ENCODE results near the gene STAP2. TPM values are rescaled to one million over a fixed set of nuclear protein-coding genes. Genes with fewer than 3 reads are reported as not detected.
A peak's percentile ranks its signal among the peaks of the same experiment; 100 is the strongest.

Gene STAP2, protein sequence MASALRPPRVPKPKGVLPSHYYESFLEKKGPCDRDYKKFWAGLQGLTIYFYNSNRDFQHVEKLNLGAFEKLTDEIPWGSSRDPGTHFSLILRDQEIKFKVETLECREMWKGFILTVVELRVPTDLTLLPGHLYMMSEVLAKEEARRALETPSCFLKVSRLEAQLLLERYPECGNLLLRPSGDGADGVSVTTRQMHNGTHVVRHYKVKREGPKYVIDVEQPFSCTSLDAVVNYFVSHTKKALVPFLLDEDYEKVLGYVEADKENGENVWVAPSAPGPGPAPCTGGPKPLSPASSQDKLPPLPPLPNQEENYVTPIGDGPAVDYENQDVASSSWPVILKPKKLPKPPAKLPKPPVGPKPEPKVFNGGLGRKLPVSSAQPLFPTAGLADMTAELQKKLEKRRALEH
- 1 to 10 TPM; 1.9 to 3.3 TPM for total RNA-seq
- 1.3 to 1.4 reads per million in 2 donors for total RNA-seq

DNA sequence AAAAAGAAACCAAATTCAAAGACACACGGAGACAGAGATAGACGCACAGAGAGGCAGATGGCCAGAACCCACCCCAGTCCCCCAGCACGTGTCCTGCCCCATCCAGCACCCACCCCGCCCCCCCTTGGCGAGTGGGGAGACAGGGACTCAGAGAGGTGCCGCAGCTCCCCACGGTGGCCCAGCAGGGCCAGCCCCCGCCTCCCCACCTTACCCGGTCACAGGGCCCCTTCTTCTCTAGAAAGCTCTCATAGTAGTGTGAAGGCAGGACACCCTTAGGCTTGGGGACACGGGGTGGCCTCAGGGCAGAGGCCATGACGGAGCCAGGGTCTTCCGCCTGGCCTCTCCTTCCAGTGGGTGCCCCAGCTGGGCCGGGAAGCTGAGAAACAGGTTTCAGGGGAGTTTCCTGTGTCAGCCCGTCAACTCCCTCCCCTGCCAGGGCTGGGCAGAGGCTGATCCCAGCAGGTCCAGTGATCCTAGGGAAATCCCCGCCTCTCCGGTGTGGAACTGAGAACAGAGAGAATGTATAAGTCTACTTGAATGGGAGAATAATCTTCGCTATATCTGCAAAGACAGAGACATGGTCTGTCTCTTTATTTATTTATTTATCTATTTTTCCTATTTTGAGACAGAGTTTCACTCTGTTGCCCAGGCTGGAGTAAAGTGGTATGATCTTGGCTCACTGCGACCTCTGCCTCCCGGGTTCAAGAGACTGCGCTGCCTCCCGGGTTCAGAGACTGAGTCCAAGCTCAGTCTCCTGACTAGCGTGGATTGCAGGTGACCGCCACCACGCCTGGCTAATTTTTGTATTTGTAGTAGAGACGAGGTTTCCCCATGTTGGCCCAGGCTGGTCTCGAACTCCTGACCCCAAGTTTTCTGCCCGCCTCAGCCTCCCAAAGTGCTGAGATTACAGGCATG lies at the start of gene STAP2:
STAP2 (minus strand) TSS at position 387 of the 915 bp plus-strand sequence; CDS start at position 313, 74 bp downstream.
- Mint-ChIP-seq H3K27ac (peak within 1 kb of the TSS; percentile 89), H3K36me3 (ENCODE audit: low read depth) (peaks cover 5% of the 10 kb centered on the region)
- ATAC-seq: no peak

DNA sequence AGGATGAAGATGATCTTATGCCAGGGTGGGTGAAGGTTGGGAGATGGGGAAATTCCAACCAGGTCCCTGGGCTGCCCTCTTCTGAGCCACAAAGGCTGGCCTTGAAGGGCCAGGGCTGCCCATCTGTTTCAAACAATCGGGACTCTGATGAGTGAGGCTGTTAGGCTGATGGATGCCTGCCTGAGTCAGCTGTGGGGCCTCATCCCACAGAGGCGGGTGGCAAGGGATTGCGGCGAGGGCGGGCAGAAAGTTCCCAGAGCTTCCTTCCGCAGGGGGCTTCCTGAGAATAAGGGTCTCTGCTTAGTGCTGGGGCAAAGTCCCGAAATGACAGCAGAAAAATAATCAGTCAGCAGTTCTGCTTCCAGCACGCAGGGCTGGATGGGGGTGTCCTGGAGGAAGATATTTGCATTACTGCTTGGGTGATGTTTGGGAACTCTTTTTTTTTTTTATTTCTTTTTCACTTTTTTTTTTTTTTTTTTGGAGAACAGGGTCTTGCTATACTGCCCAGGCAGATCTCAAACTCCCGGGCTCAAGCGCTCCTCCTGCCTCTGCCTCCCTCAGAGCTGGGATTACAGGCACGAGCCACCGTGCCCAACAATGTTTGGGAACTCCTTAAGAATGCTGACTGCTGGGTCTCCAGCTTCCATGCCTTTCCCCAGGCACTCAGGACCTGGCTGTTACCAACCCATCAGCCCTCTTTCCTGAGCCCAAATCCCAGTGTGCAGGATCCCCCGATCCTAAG lies 47.6 kb upstream of the STAP2 start:
- no peaks in the 10 kb centered on the region for H3K9me3 ChIP-seq (ENCODE audit: control insufficient read depth, low read length, poor library complexity, severe bottlenecking)
- ATAC-seq (no peak), DNase-seq (no peak)
- Mint-ChIP-seq H3K4me3 (no peak overlapping the region), H3K27ac (peak overlapping the region; percentile 54), H3K4me1 (peaks cover 18% of the 10 kb centered on the region), H3K36me3 (ENCODE audit: low read depth) (peaks cover 2% of the 10 kb centered on the region), H3K27me3 (no peaks in the 10 kb centered on the region)

More for the DNA sequence above, at the start of gene STAP2:
- peaks cover 15% of the 10 kb centered on the region for H3K4me1 Mint-ChIP-seq
- H3K27me3 Mint-ChIP-seq: no peaks in the 10 kb centered on the region
- DNase-seq: no peak
- no peaks in the 10 kb centered on the region for H3K9me3 ChIP-seq (ENCODE audit: control insufficient read depth, low read length, poor library complexity, severe bottlenecking)
- peak within 1 kb of the TSS; percentile 97 for H3K4me3 Mint-ChIP-seq

DNA sequence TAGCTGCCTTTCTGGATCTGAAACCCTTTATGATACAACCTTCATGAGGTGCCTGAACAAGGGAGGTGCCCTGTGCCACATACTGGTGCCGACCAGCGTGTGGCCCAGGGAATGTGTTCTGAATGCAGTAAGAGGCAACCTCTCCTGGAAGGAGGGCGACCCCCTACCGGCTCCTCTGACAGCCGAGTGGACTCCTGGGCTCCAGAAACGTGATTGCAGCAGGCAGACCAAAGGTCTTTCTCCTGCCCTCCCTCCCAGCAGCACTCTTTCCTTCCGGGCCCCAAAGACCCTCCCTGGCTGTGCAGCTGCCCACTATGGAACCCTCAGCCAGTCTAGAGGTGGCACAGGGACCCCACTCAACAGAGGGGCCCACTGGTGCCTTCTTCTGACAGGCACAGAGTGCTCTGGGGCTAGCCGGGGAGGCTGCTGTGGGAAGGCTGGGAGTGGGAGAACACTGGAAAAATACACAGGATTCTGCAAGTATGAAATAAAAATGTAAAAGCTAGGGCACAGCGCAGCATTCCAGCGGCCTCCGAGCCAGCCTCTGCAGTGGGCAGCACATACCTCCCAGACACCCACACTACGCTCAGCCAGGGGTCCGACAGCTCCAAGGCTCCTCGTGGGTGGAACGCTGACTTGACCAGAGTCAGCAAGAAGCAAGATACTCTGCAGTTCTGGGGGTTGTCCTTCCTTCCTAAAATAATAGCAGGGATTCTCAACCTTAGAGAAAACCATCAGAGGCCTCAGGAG lies 46.8 kb upstream of the STAP2 start:
- Mint-ChIP-seq H3K27ac (peak overlapping the region; percentile 54), H3K4me1 (peaks cover 21% of the 10 kb centered on the region), H3K4me3 (no peak overlapping the region), H3K27me3 (no peaks in the 10 kb centered on the region), H3K36me3 (ENCODE audit: low read depth) (peaks cover 2% of the 10 kb centered on the region)
- ATAC-seq (no peak), DNase-seq (no peak)
- no peaks in the 10 kb centered on the region for H3K9me3 ChIP-seq (ENCODE audit: control insufficient read depth, low read length, poor library complexity, severe bottlenecking)

DNA sequence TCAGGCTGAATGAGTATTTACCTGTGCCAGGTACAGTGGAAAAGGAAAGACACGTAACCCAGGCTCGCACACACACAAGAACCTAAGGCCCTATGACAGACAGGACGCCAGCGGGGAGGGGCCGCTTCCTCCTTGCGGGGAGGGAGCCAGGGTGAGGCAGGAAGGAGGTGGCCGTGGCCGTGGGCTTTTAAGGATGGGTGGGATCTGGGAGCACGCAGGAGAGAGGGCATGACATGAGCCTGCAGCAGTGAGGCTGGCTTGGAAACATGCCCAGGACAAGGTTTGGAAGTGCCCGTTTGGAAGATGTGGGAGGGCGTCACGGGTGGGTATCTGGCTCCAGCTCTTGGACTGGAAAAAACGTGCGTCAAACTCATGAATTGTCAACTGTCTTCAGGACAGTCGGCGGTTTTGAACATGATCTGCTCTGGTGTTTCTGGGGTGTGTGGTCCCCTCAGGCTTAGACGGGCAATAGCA lies 41.7 kb upstream of the STAP2 start:
- Mint-ChIP-seq H3K36me3 (ENCODE audit: low read depth) (no peaks in the 10 kb centered on the region), H3K27me3 (no peaks in the 10 kb centered on the region), H3K4me3 (peak overlapping the region; percentile 92), H3K27ac (peak overlapping the region; percentile 95), H3K4me1 (peaks cover 44% of the 10 kb centered on the region)
- DNase-seq: peak; percentile 41 to 45 (median 44)
- no peaks in the 10 kb centered on the region for H3K9me3 ChIP-seq (ENCODE audit: control insufficient read depth, low read length, poor library complexity, severe bottlenecking)
- peak; percentile 87 for ATAC-seq

DNA sequence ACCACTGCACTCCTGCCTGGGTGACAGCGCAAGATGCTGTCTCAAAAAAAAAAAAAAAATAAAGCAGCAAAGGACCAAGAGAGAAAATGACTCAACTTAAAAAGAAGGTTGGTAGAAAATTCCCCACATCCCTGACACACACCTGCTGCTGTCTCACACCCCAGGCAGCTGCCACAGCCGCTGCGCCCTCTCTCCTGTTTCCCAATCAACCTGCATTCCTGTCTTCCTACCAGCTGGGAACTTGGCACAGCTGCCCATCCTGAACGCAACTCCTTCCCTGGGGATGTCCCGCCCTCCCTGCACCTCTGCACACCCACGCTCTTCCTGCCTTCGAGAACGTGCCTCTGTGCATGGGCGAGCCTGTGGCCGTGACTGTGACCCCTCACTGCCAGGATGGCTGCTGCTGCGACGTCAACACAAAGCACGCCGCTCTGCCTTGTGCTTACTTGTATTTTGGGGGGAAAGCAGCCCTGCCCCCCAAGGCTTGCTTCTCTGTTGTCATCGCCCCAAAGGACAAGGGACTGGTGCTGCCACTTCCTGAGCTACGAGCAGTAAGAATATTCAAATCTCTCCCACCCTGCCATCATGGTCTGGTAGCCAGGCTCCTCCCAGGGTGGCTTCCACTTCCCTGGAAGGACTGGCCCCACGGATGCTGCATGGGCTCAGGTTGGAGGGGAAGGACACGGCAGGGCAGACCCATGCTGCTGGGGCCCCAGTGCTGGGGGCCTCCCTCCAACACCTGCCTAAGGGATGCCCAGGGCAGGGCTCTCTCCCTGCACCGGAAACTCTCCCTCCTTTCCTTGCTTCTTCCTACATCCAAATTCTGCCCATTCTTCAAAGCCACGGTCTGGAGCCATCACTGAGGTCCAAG lies 41.0 kb upstream of the STAP2 start:
- Mint-ChIP-seq H3K27me3 (no peaks in the 10 kb centered on the region), H3K27ac (peak overlapping the region; percentile 95), H3K36me3 (ENCODE audit: low read depth) (no peaks in the 10 kb centered on the region), H3K4me1 (peaks cover 44% of the 10 kb centered on the region), H3K4me3 (peak overlapping the region; percentile 92)
- H3K9me3 ChIP-seq (ENCODE audit: control insufficient read depth, low read length, poor library complexity, severe bottlenecking): no peaks in the 10 kb centered on the region
- peak; percentile 52 for ATAC-seq
- DNase-seq: no peak

DNA sequence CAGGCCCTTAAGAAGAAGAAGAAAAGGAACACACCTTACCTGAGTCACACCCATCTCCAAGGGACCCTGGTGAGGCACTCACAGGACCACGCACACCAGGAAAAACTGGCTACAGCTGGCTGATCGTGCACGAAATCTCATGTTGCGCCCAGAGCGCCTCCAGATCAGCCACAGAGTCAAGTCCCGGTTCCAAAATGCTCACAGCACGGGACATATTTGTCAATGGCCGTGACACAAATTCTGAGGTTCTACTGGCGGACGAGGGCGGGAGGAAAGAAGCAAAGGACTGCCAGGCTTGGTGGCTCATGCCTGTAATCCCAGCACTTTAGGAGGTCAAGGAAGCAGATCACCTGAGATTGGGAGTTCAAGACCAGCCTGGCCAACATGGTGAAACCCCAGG lies 40.3 kb upstream of the STAP2 start:
- no peaks in the 10 kb centered on the region for H3K9me3 ChIP-seq (ENCODE audit: control insufficient read depth, low read length, poor library complexity, severe bottlenecking)
- no peaks in the 10 kb centered on the region for H3K27me3 Mint-ChIP-seq
- H3K4me1 Mint-ChIP-seq: peaks cover 46% of the 10 kb centered on the region
- DNase-seq: no peak
- no peaks in the 10 kb centered on the region for H3K36me3 Mint-ChIP-seq (ENCODE audit: low read depth)
- H3K4me3 Mint-ChIP-seq: peak overlapping the region; percentile 92
- peak overlapping the region; percentile 95 for H3K27ac Mint-ChIP-seq
- no peak for ATAC-seq

DNA sequence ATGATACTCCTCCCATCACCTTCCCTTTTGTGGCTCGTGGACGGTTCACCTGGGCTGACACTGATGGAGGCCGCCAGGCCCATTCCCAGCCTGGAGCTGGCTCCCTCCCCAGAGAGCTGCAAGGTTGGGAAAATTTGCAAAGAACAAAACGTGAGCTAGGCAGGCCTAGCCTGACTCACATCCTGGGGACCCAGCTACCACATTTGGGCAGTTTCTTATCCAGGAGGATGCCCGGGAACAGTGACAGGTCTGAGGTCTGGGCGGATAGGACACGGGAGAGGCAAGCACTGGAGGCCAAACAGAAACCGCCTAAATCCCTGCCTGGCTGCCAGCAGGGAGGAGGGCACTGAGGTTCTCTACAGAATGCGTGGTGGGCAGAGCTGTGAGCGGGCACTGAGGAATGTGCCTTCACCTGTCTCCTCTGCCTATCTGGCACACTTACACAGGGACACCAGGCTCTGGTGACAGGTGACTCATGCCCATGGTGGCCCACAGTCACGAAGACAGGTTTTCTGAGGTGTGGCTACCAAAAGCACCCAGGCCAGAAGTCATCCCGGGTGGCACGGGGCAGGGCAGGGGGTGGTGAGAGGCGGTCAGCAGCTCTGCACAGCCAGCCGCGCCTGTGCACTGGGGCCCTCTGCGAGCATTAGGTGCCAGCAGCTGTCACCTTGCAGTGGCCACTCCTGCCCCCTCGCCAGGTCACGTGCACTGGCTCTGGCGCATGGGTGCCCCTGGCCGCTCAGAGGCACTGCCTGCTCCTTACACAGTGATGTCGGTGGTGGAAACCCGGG lies 38.6 kb upstream of the STAP2 start:
- H3K9me3 ChIP-seq (ENCODE audit: control insufficient read depth, low read length, poor library complexity, severe bottlenecking): no peaks in the 10 kb centered on the region
- no peak overlapping the region for H3K4me3 Mint-ChIP-seq

DNA sequence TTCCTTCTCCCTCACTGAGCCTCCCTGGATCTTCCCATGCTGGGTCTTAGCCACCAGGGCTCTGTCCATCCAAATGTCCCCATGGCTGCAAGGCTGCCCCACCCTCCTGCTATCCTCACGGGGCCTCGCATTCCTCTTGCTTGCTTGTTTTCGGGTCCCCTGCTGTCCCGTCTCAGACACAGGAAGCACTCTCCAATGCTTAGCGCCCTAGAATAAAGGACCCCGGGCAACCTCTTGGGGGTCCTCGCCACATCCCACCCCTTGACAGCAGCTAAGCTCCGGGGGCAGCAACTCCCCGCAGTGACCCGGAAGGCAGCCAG lies 38.0 kb upstream of the STAP2 start:
- peak overlapping the region; percentile 93 for H3K27ac Mint-ChIP-seq
- no peaks in the 10 kb centered on the region for H3K27me3 Mint-ChIP-seq
- no peak overlapping the region for H3K4me3 Mint-ChIP-seq

More for the DNA sequence above, 38.6 kb upstream of the STAP2 start:
- Mint-ChIP-seq H3K4me1 (peaks cover 48% of the 10 kb centered on the region), H3K27ac (peak overlapping the region; percentile 93), H3K36me3 (ENCODE audit: low read depth) (no peaks in the 10 kb centered on the region), H3K27me3 (no peaks in the 10 kb centered on the region)
- DNase-seq (no peak), ATAC-seq (no peak)

DNA sequence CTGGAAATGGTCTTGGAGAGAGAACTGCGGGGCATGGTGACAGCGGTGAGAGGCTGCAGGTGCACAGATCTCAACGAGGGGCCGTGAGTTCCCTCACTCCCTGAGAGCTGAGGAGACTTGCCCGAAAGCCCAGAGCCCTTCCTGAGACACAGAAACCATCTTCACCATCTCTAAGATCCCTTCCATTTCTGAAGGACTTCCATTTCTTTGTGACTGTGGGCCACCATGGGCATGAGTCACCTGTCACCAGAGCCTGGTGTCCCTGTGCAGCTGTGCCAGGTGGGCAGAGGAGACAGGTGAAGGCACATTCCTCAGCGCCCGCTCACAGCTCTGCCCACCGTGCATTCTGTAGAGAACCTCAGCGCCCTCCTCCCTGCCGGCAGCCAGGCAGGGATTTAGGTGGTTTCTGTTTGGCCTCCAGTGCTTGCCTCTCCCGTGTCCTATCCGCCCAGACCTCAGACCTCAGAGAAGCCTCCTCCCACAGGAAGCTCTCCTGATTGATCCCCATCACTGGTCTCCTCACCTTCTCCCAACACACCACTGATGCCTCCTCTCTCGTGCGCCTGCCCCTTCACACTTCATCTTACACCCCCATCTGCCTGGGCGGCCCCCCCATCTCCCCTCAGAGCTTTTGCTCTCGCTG lies 37.5 kb upstream of the STAP2 start:
- ATAC-seq (no peak), DNase-seq (no peak)
- Mint-ChIP-seq H3K27me3 (no peaks in the 10 kb centered on the region), H3K4me1 (peaks cover 45% of the 10 kb centered on the region), H3K27ac (peak overlapping the region; percentile 93), H3K4me3 (no peak overlapping the region), H3K36me3 (ENCODE audit: low read depth) (no peaks in the 10 kb centered on the region)
- H3K9me3 ChIP-seq (ENCODE audit: control insufficient read depth, low read length, poor library complexity, severe bottlenecking): no peaks in the 10 kb centered on the region

More for the DNA sequence above, 38.0 kb upstream of the STAP2 start:
- DNase-seq: no peak
- ATAC-seq: no peak
- Mint-ChIP-seq H3K4me1 (peaks cover 48% of the 10 kb centered on the region), H3K36me3 (ENCODE audit: low read depth) (no peaks in the 10 kb centered on the region)
- H3K9me3 ChIP-seq (ENCODE audit: control insufficient read depth, low read length, poor library complexity, severe bottlenecking): no peaks in the 10 kb centered on the region

DNA sequence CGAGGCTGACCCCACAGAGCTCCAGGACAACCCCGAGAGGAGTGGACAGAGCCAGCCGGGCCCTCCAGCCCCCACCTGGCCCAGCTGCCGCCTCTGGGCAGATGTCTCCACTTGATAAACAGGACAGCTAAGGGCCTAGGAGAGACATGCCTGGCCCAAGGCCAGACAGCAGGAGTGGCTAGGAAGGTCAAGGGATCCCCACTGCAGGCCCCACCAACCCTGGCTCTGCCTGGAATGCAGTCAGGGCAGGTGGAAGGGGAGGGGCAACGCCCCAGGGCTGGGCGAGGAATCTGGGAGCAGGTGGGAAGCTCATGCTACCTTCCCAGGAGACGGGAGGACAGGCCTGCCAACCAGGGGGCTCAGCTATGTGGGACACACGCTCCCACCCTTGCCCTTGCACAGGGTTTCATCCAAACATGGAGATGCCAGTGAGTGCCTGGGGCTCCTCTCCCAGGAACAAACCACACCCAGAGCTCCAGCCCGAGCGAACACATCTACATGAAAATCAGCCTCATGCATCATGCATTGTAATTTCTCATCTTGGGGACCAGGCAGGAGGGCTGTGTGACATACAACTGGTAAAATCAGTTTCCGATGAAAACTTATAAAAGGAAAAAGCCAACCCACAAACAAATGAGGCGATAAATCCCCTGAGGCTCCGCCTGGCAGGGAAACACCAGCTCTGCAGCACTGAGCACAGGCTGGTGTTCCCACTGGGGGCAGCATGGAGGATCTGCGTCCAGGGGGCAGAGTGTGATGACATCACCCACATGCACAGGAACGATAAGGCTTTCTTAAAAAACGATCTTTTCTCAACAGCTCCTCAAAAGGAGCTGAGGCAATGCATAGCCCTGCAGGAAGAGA lies 36.8 kb upstream of the STAP2 start:
- peaks cover 44% of the 10 kb centered on the region for H3K4me1 Mint-ChIP-seq
- no peaks in the 10 kb centered on the region for H3K27me3 Mint-ChIP-seq
- no peaks in the 10 kb centered on the region for H3K36me3 Mint-ChIP-seq (ENCODE audit: low read depth)
- H3K9me3 ChIP-seq (ENCODE audit: control insufficient read depth, low read length, poor library complexity, severe bottlenecking): no peaks in the 10 kb centered on the region
- no peak for ATAC-seq
- H3K4me3 Mint-ChIP-seq: no peak overlapping the region
- H3K27ac Mint-ChIP-seq: peak overlapping the region; percentile 93
- no peak for DNase-seq
